GM23338 (cell line): Measurements from ENCODE around the gene PNPT1. TPM values are rescaled to one million over a fixed set of nuclear protein-coding genes. Genes with fewer than 3 reads are reported as not detected.
"Not testable (repeated sequence)": the region's sequence is repeated elsewhere in the genome, so short reads cannot be mapped to it uniquely, and the experiment has no call there.

Experiments
- ATAC-seq: fragments of 200-7000 bp; cut with Tn5 transposase; 3 replicates; pipeline ENCODE4 v1.9.1; 2020
- DNase-seq: peaks from one replicate; pipeline ENCODE4 v3.0.0-alpha.2; 2015; ENCODE audit warnings: low spot score
- H2AFZ ChIP-seq: fragments of 200-600 bp; sonication (generic); 2 replicates; pipeline ENCODE4 v1.8.0; 2016; ENCODE audit warnings: antibody characterized with exemption, mild to moderate bottlenecking, moderate library complexity
- H3F3A ChIP-seq: fragments of 200-600 bp; sonication (generic); replicated peaks from 2 replicates; pipeline ENCODE4 v1.8.0; 2017; ENCODE audit warnings: antibody characterized with exemption, mixed run types, low read depth
- H3K27ac ChIP-seq: fragments of 200-600 bp; sonication (generic); 2 replicates; pipeline ENCODE4 v1.6.1; 2016; ENCODE audit warnings: low read depth
- H3K27me3 ChIP-seq: fragments of 200-600 bp; sonication (generic); 2 replicates; pipeline ENCODE4 v1.8.0; 2016; ENCODE audit warnings: mild to moderate bottlenecking, mixed run types, moderate library complexity; ENCODE audit not compliant: insufficient read depth
- H3K36me3 ChIP-seq: fragments of 200-600 bp; sonication (generic); 2 replicates; pipeline ENCODE4 v1.8.0; 2016; ENCODE audit warnings: mild to moderate bottlenecking; ENCODE audit not compliant: insufficient read depth
- H3K4me1 ChIP-seq: fragments of 200-600 bp; sonication (generic); 2 replicates; pipeline ENCODE4 v1.8.0; 2016; ENCODE audit warnings: mild to moderate bottlenecking, moderate library complexity; ENCODE audit not compliant: insufficient read depth
- H3K4me2 ChIP-seq: fragments of 200-600 bp; sonication (generic); 2 replicates; pipeline ENCODE4 v1.7.1; 2017; ENCODE audit warnings: mixed run types
- H3K4me3 ChIP-seq: fragments of 200-600 bp; sonication (generic); 2 replicates; pipeline ENCODE4 v1.6.1; 2016; ENCODE audit warnings: mixed run types
- H3K79me2 ChIP-seq: fragments of 200-600 bp; sonication (generic); replicated peaks from 2 replicates; pipeline ENCODE4 v1.8.0; 2017; ENCODE audit warnings: mild to moderate bottlenecking; ENCODE audit not compliant: insufficient read depth
- H3K9me2 ChIP-seq: fragments of 200-600 bp; sonication (generic); 2 replicates; pipeline ENCODE4 v1.8.0; 2017; ENCODE audit not compliant: insufficient read depth
- H4K20me1 ChIP-seq: fragments of 200-600 bp; sonication (generic); replicated peaks from 2 replicates; pipeline ENCODE4 v1.8.0; 2017; ENCODE audit warnings: mild to moderate bottlenecking; ENCODE audit not compliant: insufficient read depth
- H3K27ac Mint-ChIP-seq: 2 replicates; pipeline ENCODE4 v1.8.0; 2020; ENCODE audit warnings: inconsistent platforms, mild to moderate bottlenecking, moderate library complexity, mixed read lengths
- H3K27me3 Mint-ChIP-seq: 3 replicates; pipeline ENCODE4 v1.8.0; 2022; ENCODE audit warnings: low read depth, mild to moderate bottlenecking, moderate library complexity, mixed read lengths, inconsistent platforms; ENCODE audit not compliant: insufficient read depth, poor library complexity
- H3K36me3 Mint-ChIP-seq: 3 replicates; pipeline ENCODE4 v1.8.0; 2021; ENCODE audit warnings: low read depth, mild to moderate bottlenecking, inconsistent platforms, moderate library complexity, mixed read lengths
- H3K4me1 Mint-ChIP-seq: 3 replicates; pipeline ENCODE4 v1.8.0; 2020; ENCODE audit warnings: mild to moderate bottlenecking, inconsistent platforms, mixed read lengths
- H3K4me3 Mint-ChIP-seq: 3 replicates; pipeline ENCODE4 v1.8.0; 2021; ENCODE audit warnings: moderate library complexity, mild to moderate bottlenecking, inconsistent platforms, mixed read lengths
- H3K9me3 Mint-ChIP-seq: 3 replicates; pipeline ENCODE4 v1.8.0; 2020; ENCODE audit warnings: moderate library complexity, mild to moderate bottlenecking, inconsistent platforms, mixed read lengths
- EZH2 ChIP-seq: fragments of 200-600 bp; sonication (generic); IDR thresholded peaks from one replicate; pipeline ENCODE4 v1.8.0; 2017; ENCODE audit warnings: antibody characterized with exemption, mild to moderate bottlenecking, low read depth; ENCODE audit not compliant: unreplicated experiment
- polyA plus RNA-seq: library from polyadenylated mRNA; unstranded; fragments of >200 nt; fragmentation: Nextera tagmentation; extraction: Ambion mirVana; gene quantifications from 2 replicates; pipeline ENCODE4 v1.2.1, GENCODE V29; 2016
- total RNA-seq: library from RNA; depleted of rRNA; stranded (reverse); fragments of >200 nt; shearing (Covaris generic); gene quantifications from 2 replicates; pipeline ENCODE4 v1.2.3, GENCODE V29; 2014
- TF ChIP-seq, protein P1 (sequence below): fragments of 250-450 bp; sonication (Bioruptor Pico); IDR thresholded peaks from 2 replicates; pipeline ENCODE4 v1.5.0; 2020; ENCODE audit warnings: mild to moderate bottlenecking, moderate library complexity

The PNPT1 gene
- total and polyA plus RNA-seq, 2 experiments from 2014 or later = 31.1 to 34.6 TPM

DNA sequence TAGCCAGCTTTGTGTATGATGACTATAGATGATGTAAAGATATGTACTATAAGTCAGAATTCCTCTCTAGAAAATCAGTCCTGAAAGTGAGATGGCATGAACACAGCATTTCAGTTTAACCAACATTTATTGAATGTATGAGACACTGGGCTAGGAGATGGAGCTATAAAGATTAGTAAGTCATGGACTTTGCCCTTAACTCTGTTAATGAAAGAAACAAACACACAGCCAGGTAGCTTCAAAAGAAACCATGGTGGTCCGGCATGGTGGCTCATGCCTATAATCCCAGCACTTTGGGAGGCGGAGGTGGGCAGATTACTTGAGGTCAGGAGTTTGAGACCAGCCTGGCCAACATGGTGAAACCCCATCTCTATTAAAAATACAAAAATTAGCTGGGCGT lies 21.5 kb upstream of the PNPT1 start:
- H3K4me1 Mint-ChIP-seq = peaks cover 20% of the 10 kb centered on the region
- not testable (repeated sequence) for H3K4me3 ChIP-seq, H3K27me3 ChIP-seq, H3K27ac ChIP-seq, H3F3A ChIP-seq, H3K27ac Mint-ChIP-seq, H3K36me3 ChIP-seq, H3K79me2 ChIP-seq, ATAC-seq, H3K36me3 Mint-ChIP-seq, H3K4me2 ChIP-seq, H3K9me3 Mint-ChIP-seq, H2AFZ ChIP-seq, H4K20me1 ChIP-seq, H3K27me3 Mint-ChIP-seq, H3K4me3 Mint-ChIP-seq, DNase-seq, H3K9me2 ChIP-seq
- H3K4me1 ChIP-seq = peaks cover 26% of the 10 kb centered on the region

GRCh38 chr2:55712477-55713060 lies 18.9 kb upstream of the PNPT1 start:
- Histone ChIP-seq H3F3A (no peaks in the 10 kb centered on the region), H3K27me3 (no peaks in the 10 kb centered on the region), H3K4me2 (peak overlapping the region; percentile 41; the same call in 1 of the 2 replicates), H3K79me2 (no peaks in the 10 kb centered on the region), H3K36me3 (no peaks in the 10 kb centered on the region), H2AFZ (peak overlapping the region; percentile 13; the same call in 1 of the 2 replicates), H4K20me1 (no peaks in the 10 kb centered on the region), H3K4me1 (peaks cover 14% of the 10 kb centered on the region; the same call in 1 of the 2 replicates), H3K4me3 (no peak overlapping the region), H3K9me2 (no peaks in the 10 kb centered on the region), H3K27ac (no peak overlapping the region)
- no peak overlapping the region; the same call in 1 of the 2 replicates for H3K27ac Mint-ChIP-seq
- no peak overlapping the region for H3K4me3 Mint-ChIP-seq
- no peak for TF ChIP-seq EZH2
- TF ChIP-seq, protein P1, sequence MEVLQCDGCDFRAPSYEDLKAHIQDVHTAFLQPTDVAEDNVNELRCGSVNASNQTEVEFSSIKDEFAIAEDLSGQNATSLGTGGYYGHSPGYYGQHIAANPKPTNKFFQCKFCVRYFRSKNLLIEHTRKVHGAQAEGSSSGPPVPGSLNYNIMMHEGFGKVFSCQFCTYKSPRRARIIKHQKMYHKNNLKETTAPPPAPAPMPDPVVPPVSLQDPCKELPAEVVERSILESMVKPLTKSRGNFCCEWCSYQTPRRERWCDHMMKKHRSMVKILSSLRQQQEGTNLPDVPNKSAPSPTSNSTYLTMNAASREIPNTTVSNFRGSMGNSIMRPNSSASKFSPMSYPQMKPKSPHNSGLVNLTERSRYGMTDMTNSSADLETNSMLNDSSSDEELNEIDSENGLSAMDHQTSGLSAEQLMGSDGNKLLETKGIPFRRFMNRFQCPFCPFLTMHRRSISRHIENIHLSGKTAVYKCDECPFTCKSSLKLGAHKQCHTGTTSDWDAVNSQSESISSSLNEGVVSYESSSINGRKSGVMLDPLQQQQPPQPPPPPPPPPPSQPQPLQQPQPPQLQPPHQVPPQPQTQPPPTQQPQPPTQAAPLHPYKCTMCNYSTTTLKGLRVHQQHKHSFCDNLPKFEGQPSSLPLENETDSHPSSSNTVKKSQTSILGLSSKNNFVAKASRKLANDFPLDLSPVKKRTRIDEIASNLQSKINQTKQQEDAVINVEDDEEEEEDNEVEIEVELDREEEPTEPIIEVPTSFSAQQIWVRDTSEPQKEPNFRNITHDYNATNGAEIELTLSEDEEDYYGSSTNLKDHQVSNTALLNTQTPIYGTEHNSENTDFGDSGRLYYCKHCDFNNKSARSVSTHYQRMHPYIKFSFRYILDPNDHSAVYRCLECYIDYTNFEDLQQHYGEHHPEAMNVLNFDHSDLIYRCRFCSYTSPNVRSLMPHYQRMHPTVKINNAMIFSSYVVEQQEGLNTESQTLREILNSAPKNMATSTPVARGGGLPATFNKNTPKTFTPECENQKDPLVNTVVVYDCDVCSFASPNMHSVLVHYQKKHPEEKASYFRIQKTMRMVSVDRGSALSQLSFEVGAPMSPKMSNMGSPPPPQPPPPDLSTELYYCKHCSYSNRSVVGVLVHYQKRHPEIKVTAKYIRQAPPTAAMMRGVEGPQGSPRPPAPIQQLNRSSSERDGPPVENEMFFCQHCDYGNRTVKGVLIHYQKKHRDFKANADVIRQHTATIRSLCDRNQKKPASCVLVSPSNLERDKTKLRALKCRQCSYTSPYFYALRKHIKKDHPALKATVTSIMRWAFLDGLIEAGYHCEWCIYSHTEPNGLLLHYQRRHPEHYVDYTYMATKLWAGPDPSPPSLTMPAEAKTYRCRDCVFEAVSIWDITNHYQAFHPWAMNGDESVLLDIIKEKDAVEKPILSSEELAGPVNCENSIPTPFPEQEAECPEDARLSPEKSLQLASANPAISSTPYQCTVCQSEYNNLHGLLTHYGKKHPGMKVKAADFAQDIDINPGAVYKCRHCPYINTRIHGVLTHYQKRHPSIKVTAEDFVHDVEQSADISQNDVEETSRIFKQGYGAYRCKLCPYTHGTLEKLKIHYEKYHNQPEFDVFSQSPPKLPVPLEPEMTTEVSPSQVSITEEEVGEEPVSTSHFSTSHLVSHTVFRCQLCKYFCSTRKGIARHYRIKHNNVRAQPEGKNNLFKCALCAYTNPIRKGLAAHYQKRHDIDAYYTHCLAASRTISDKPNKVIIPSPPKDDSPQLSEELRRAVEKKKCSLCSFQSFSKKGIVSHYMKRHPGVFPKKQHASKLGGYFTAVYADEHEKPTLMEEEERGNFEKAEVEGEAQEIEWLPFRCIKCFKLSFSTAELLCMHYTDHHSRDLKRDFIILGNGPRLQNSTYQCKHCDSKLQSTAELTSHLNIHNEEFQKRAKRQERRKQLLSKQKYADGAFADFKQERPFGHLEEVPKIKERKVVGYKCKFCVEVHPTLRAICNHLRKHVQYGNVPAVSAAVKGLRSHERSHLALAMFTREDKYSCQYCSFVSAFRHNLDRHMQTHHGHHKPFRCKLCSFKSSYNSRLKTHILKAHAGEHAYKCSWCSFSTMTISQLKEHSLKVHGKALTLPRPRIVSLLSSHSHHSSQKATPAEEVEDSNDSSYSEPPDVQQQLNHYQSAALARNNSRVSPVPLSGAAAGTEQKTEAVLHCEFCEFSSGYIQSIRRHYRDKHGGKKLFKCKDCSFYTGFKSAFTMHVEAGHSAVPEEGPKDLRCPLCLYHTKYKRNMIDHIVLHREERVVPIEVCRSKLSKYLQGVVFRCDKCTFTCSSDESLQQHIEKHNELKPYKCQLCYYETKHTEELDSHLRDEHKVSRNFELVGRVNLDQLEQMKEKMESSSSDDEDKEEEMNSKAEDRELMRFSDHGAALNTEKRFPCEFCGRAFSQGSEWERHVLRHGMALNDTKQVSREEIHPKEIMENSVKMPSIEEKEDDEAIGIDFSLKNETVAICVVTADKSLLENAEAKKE (CRISPR knock-in tag) = 0 out of 2 replicates have a peak, but pooled peaks have one; percentile 66
- peaks cover 12% of the 10 kb centered on the region; the same call in 2 of the 3 replicates for H3K4me1 Mint-ChIP-seq
- DNase-seq (peak; percentile 66), ATAC-seq (peak; percentile 76)
- H3K36me3 Mint-ChIP-seq = no peaks in the 10 kb centered on the region
- H3K9me3 Mint-ChIP-seq = no peaks in the 10 kb centered on the region
- H3K27me3 Mint-ChIP-seq = peaks cover 2% of the 10 kb centered on the region
